ENCODE measurements around the gene DSE.

DNA sequence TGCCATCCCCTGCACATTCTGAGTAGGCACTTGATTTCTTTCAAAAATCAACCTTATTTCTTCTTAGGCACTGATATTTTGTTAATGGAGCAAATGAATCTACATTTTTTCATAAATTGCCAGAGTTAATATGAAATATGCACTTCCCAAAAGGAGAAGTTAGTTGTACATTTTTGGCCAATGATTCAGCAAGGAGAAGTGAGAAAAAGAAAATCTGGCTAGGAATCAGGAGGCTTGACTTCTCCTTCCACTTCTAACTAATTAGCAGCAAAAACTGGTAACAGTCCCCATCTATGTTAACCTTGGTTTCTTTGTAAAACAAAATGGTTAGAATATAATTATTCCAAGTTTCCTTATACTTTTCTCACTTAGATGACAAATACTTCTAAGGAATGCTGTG is 7.0 kb upstream of the DSE start:
- TF ChIP-seq, protein P1, sequence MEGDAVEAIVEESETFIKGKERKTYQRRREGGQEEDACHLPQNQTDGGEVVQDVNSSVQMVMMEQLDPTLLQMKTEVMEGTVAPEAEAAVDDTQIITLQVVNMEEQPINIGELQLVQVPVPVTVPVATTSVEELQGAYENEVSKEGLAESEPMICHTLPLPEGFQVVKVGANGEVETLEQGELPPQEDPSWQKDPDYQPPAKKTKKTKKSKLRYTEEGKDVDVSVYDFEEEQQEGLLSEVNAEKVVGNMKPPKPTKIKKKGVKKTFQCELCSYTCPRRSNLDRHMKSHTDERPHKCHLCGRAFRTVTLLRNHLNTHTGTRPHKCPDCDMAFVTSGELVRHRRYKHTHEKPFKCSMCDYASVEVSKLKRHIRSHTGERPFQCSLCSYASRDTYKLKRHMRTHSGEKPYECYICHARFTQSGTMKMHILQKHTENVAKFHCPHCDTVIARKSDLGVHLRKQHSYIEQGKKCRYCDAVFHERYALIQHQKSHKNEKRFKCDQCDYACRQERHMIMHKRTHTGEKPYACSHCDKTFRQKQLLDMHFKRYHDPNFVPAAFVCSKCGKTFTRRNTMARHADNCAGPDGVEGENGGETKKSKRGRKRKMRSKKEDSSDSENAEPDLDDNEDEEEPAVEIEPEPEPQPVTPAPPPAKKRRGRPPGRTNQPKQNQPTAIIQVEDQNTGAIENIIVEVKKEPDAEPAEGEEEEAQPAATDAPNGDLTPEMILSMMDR (IDR thresholded peaks at IDR 0.05) = no peak
- TF ChIP-seq EP300 (IDR thresholded peaks at IDR 0.05) = no peak
